ENCODE measurements around the gene CLPTM1L. TPM values are rescaled to one million over a fixed set of nuclear protein-coding genes. Genes with fewer than 3 reads are reported as not detected.
"Not testable (repeated sequence)": the region's sequence is repeated elsewhere in the genome, so short reads cannot be mapped to it uniquely, and the experiment has no call there.

The CLPTM1L gene
- total RNA-seq, 3 donors from 2014 or later = 94.0 to 121 (median 107) TPM

GRCh38 chr5:1374679-1375055, 29.8 kb upstream of the CLPTM1L start:
- peaks cover 0 to 23% of the 10 kb centered on the region in 2 donors for H3K27me3 ChIP-seq
- H3K36me3 ChIP-seq = no peaks in the 10 kb centered on the region
- intact Hi-C loops (cut with DNase I; ENCODE audit: low total_unique reads) = no loop called here
- TF ChIP-seq POLR2AphosphoS5 (IDR thresholded peaks at IDR 0.05) (no peak), CTCF (IDR thresholded peaks at IDR 0.05) (no peak), POLR2A (IDR thresholded peaks at IDR 0.05) (no peak)
- no peaks in the 10 kb centered on the region for H3K4me1 ChIP-seq
- no peak overlapping the region for H3K27ac ChIP-seq
- no peak overlapping the region for H3K4me3 ChIP-seq
- H3K9me3 ChIP-seq = no peaks in the 10 kb centered on the region
- DNase-seq (ENCODE audit: low spot score in 2 of 2) = no peak

- no peaks in the 10 kb centered on the region for H3K36me3 ChIP-seq
- H3K27ac ChIP-seq = no peak overlapping the region
- TF ChIP-seq POLR2A (IDR thresholded peaks at IDR 0.05) (no peak), CTCF (IDR thresholded peaks at IDR 0.05) (no peak), POLR2AphosphoS5 (IDR thresholded peaks at IDR 0.05) (no peak)
- DNase-seq (ENCODE audit: low spot score in 2 of 2) = no peak
- intact Hi-C loops (cut with DNase I; ENCODE audit: low total_unique reads) = no loop called here
- no peaks in the 10 kb centered on the region for H3K4me1 ChIP-seq
- no peaks in the 10 kb centered on the region for H3K9me3 ChIP-seq
- peaks cover 0 to 20% of the 10 kb centered on the region in 2 donors for H3K27me3 ChIP-seq
- no peak overlapping the region for H3K4me3 ChIP-seq
Observed at GRCh38 chr5:1374030-1374678, 29.3 kb upstream of the CLPTM1L start.

GRCh38 chr5:1371972-1372342, 27.1 kb upstream of the CLPTM1L start:
- H3K36me3 ChIP-seq; H3K4me3 ChIP-seq; H3K9me3 ChIP-seq; H3K4me1 ChIP-seq; intact Hi-C loops (cut with DNase I; ENCODE audit: low total_unique reads); DNase-seq (ENCODE audit: low spot score in 2 of 2); H3K27ac ChIP-seq: not testable (repeated sequence)
- peaks cover 0 to 14% of the 10 kb centered on the region in 2 donors for H3K27me3 ChIP-seq

- peaks cover 0 to 17% of the 10 kb centered on the region in 2 donors for H3K27me3 ChIP-seq
- H3K36me3 ChIP-seq = no peaks in the 10 kb centered on the region
- H3K9me3 ChIP-seq = no peaks in the 10 kb centered on the region
- H3K4me1 ChIP-seq = no peaks in the 10 kb centered on the region
- intact Hi-C loops (cut with DNase I; ENCODE audit: low total_unique reads) = no loop called here
- DNase-seq (ENCODE audit: low spot score in 2 of 2) = no peak
- TF ChIP-seq POLR2A (IDR thresholded peaks at IDR 0.05) (no peak), CTCF (IDR thresholded peaks at IDR 0.05) (no peak), POLR2AphosphoS5 (IDR thresholded peaks at IDR 0.05) (no peak)
- H3K27ac ChIP-seq = no peak overlapping the region
- no peak overlapping the region for H3K4me3 ChIP-seq
Observed at GRCh38 chr5:1371218-1371971, 26.5 kb upstream of the CLPTM1L start.

GRCh38 chr5:1370006-1370405, 25.1 kb upstream of the CLPTM1L start:
- Histone ChIP-seq H3K36me3 (no peaks in the 10 kb centered on the region), H3K4me1 (no peaks in the 10 kb centered on the region), H3K9me3 (no peaks in the 10 kb centered on the region), H3K27ac (no peak overlapping the region), H3K27me3 (peaks cover 0 to 21% of the 10 kb centered on the region in 2 donors), H3K4me3 (no peak overlapping the region)
- intact Hi-C loops (cut with DNase I; ENCODE audit: low total_unique reads) = no loop called here
- TF ChIP-seq POLR2A (IDR thresholded peaks at IDR 0.05) (no peak), POLR2AphosphoS5 (IDR thresholded peaks at IDR 0.05) (no peak), CTCF (IDR thresholded peaks at IDR 0.05) (no peak)
- no peak for DNase-seq (ENCODE audit: low spot score in 2 of 2)

Measured in breast epithelium (tissue), 4 donors.